Medulla oblongata (tissue), 1 donor: Measurements from ENCODE around the gene TMEM245.

Experiments
- DNase-seq: peaks from one replicate; pipeline ENCODE4 v3.0.0-alpha.2; 2015; ENCODE audit errors: extremely low spot score

The TMEM245 gene

DNA sequence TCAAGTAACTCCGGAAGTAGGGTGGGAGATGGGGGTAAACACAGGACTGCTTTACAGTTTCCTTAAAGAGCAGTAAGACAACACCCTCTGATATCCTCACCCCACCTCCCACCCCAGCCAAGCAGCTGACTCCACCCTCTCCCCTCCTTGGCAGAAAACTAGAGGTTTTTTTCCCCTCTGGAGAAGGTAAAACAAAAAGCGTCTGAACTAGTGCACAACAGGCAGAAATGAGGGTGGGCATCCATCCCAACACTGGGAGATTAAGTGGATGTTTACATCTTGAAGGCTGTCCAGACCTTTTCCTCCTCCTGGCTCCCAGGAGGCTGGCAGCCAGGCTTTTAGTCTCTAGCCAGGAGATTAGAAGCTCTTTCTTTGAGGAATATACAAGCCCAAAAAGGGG lies 92.6 kb downstream of the TMEM245 start:
- DNase-seq = no peak

DNA sequence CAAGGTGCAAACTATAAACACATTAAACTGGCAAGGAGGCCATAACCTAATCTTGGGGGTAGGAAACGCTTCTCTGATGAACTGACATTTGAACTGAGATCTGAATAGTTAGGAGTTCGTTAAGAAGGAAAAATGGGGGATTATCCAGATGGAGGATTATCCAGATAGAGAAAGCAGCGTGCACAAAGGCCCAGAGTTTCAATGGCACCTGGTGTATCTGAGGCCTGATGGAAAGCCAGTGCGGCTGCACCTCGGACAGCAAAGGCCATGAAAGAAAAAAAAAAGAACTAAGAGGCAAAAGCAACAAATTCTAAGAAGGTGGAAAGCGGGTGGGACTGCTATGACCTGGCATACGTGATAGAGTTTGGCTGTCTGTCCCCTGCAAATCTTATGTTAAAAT lies 93.4 kb downstream of the TMEM245 start:
- DNase-seq = no peak

DNA sequence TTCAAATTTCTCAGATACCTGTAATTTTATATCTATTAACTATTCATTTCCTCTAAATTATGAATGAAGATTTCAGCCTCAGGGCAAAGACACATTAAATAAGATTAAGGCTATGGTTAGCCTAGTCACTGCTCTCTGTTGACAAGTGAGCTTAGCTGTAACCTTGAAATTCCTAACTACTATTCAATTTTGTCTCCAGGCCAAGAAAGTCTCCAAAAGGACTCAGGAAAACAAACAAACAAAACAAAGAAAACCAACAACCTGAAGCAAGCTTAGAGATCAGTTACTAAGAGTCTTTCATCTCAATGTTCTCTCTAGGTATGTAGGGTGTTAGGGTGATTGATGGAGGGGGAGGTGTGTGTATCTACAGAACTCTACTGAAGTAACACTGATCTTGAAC lies 96.9 kb downstream of the TMEM245 start:
- DNase-seq = no peak

DNA sequence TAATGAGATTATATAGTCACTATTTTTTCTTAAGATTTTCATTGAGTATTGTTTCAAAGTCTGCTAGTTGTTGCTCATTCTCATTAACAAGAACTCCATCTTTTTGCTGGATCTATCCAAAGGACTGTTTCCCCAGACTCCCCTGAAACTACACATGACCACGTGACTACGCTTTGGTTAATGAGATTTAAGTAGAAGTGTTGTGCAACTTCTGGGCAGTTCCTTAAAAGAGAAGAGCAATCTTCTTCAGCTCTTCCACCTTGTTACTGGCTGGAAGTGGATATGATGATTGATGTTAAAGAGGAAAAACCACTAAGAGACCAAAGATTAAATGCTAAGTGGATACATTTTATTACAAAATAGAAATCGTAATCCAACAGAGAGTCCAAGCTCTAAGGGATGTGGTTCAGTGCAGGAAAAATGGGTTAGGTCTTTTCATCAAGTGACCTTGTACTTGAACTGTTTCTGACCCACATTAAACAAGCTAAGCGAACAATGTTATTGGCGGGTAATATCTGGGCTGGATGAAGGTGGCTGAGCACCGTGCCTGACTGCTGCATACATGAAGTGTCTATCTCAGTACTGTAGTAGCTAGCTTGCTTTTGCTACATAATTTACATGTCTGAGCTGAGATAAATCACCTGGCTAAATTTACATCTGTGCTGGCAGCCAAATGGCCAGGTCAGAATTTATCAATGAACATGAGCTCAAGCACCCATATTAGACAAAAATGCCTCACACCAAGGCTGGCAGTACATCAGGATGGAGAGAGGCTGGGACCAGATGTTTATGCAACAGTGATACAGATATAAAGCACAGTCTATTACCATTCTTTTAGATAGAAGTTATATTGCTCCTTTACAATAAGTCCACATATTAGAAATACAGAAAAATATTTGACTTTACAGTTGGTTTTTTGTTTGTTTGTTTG lies 98.9 kb downstream of the TMEM245 start:
- DNase-seq = no peak

DNA sequence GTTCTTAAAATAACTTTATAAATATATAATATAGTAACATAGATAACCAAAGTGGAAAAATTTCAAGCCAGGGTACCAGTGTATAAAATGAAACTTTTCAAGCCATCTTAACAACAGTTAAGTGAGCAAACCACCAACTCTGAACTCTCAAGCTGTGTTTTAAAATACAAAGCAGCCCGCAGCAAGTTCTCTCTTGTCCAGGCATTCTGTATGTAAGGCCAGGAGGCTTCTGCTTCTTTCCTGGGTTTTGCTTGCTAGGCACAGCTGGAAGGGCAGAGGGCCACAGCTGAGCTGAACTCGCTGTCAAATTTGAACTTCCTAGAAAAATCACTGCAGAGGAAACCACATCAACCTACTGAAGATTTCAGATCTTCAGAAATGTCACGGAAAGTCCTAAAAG lies 99.6 kb downstream of the TMEM245 start:
- DNase-seq = no peak

DNA sequence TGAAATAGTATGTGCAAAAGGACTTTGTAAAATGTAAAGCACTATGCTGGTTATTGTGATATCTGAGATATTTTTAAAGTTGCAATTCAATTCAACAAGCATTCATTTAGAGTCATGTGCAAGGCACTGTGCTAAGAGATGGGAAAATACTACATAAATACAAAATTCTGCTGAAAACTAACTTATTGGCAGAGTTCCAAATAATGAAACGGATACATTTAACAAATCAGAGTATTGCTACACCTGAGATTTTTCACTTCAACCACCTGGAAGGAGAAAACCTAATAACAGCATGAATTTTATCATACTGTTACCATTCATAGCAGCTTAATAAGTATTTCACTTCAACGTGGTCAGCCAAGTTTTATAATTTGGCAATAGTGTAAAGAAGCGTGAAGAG lies 100.3 kb downstream of the TMEM245 start:
- DNase-seq = no peak

DNA sequence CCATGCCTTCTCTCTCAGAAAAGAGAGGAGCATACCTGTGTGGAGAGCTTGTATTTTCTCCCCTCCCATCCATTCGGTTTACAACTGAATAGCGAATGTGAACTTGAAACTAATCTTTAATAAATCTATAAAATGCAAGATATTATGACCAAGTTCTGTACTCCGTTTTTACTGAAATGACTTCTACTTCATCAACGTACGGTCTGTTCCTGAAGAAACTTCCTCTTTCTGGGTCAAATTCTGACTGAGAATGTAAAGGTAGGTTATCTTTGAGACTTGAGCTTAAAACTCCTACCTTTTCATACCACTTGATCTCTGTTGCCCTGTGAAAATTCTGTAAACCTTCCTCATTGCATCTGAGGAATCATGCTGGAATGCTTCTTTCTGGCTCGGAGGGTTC lies 102.3 kb downstream of the TMEM245 start:
- DNase-seq = no peak

DNA sequence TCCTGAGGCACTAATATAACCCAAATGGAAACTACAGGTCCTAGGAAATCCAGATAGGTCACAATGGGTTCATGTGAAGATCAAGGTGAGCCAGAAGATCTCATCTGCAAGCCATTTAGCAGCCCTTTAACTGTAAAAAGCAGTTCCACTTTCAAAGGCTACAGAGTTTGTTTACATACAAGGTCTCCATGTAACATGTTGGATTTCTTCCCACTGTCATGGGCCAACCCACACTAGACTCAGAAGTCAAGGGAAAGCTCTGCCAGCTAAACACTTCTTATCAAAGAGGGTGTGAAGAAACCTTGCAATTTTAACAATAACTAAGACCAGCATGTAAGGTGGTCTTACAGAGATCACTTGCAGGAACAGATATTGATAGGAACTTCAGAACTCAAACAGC lies 102.7 kb downstream of the TMEM245 start:
- DNase-seq = no peak

DNA sequence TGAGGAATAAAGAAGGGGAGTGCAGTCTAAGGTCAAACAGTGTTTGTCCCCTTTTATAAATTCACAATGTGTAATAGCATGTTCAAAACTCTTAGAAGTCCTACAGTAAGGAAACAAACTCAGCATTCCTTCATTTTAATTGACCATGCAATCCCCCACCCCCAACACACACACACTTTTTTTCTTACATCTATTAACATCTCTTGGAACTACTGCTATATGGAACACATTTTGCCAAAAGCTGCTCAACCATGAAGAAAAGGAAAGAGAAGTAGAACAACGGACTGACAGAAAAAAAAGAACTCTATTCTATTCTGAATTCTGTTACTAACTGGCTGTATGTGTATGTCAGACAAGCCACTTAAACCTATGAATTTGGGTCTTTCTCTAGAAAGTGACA lies 103.6 kb downstream of the TMEM245 start:
- DNase-seq = peak; percentile 11

DNA sequence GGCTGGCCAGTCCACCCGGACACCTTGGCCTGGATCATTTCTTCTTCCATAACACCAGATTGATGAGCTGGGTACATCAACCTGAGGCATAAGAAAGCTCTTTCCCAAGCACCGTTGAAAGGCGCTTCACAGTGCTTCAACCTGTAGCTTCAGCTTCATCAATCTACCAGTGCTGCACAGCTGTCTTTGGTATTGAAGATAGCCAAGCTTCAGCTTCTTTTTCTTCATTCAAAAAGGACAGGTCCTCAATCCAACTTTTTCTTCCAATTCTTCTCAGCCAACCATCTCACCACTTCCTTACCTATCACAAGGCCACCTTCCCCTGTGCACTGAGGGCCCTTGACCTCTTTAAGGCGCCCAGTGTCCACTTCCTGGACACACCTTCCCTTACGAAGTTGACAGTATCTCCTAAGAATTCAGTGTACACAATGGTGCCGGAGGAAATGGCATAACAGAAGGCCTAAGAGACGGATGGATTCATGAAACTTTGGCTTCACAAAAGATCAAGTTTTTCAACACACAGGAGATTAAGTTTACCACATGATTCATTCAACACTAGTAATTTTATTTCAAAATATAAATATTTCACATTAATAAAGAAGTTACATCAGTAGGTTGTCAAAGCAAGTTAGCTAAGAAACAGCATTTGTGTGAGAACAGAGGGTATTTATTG lies 105.0 kb downstream of the TMEM245 start:
- DNase-seq = no peak

DNA sequence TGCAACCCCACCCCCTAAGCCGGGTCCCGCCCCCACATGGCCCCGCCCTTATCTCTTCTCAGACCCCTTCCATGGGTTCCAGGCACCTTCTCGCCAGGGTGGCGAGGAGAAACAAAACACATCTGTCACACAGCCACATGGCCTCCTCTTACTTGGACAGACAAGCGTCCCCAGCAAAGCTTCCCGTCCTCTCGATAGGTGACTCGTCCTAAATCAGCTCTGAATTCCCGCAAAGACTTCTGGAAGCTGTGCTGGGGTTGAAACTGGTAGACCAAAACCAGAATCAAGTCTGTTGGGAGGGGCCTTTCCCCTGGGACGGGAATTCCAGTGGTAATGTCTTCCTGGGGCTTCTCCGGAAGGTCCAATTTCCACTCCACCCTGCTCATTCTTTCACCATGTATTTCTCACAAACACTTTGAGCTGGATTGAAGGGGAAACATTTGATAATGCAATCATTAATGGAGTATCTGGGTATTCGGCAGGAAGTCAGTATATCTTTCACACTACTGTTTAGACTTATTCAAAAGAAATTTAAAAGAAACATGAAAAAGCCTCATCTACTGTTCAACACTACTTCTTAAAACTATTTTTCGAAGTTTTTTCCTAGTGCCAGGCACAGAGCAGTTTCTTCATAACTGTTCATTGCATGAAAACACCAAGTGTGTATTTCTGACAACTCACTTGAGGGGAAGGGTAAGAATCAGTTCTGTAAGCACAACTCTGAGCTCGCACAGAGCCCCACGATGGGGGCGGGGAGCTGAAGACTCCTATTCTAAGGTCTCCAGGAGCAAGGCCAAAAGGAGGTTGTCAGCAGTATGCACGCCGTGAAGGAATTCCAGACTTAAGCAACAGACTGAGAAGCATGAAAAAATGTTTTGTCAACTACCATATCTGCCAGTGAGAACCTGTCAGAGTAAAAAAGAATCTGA lies 105.8 kb downstream of the TMEM245 start:
- peak; percentile 20 for DNase-seq

DNA sequence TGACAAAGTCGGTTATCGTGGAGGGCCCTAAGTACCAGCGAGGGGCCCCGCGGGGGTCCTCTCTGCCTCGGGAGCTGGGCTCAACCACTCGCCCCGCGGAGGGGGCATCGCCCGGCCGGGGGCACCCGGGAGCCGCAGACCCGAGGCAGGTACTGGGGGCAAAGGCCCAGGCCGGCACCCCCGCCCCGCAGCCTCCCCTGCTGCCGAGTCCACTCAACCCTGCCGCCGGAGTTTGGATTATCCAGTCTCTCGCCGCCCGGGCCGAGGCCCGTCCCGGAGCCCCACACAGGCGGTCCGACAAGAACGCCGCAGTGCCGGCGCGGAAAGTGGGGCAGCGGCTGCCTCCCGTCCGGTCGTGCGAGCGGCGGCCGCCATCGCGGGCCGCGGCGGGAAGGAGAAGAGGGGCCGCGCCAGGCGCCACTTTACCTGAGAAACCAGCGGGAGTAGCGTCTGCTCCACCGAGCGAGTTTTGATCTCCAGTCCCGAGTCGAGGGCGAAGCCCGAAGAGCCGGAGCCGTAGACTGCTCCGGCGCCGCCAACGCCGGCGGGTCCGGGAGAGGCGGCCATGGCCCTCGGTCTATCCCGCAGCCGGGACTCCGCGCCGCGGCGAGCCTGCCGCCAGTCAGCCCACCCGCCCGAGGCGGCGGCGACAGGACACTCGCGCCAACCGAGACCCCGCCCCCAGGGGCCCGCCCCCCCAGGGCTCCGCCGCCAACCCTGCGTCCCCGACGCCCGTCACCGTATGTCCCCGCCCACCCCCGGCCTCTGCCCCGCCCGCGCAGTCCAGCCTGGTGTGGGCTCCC lies 106.7 kb downstream of the TMEM245 start, which contains the start of gene CTNNAL1:
Gene CTNNAL1 (minus strand): TSS at position 624 of the 803 bp plus-strand sequence. CDS start 57 bp downstream, at position 567.
- peak; percentile 89 for DNase-seq

DNA sequence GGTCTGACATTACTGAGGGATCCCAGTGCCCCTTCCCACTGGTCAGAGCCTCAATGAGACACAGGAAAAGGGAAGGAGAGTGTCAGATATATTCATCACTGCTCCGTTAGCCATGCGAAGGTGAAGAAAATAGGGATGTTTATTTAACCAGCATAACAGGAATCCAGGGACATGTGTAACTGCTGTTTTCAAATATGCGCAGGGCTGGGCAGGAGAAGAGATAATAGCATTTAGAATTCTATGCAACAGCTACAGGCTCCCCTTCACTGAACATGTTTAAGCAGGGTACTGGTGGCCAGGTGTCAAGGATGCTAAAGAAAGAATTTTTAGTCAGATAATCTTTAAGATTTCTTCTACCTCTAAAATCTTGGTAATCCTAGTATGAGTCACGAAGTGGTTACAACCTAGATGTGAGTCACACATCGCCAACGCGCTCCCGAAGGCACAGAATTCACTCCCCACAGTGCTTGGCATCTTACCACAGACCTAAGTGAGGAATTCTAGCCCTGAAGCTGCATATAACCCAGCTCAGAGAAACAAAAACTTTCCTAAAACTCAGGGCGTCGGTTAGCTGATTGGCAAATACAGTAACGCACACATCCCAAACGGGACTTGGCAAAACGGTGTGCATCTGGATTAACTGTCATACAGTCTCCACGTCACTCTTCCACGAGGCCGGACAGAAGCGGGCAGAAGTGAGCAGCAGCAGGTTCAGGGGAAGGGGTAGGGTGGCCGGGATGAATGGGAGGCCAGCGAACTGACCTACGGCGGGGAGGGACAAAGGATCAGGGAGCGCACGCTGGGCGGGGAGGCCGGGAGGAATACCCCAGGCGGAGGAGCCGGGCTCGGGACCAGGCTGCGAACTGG lies 107.5 kb downstream of the TMEM245 start:
- DNase-seq = peak; percentile 47

DNA sequence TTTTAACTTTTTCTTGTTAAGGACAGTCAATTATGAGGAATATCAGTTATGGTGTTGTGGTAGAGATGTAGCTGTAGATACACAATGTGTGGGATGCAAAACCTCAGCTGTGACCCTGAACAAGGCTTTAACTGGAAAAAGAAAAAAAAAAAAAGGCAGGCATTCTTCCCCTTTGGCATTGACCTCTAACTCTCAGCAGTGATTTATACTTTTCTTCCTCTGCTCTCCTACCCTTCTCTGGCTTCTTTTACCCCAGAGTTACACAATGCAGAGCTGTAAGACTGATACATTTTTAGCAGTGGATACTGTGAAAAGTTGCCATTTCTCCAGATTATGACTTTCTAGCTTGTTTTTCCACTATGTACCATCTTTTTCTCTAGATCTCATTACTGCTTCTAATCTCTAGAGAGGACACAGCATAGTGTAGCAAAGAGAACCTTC lies 108.5 kb downstream of the TMEM245 start:
- no peak for DNase-seq

DNA sequence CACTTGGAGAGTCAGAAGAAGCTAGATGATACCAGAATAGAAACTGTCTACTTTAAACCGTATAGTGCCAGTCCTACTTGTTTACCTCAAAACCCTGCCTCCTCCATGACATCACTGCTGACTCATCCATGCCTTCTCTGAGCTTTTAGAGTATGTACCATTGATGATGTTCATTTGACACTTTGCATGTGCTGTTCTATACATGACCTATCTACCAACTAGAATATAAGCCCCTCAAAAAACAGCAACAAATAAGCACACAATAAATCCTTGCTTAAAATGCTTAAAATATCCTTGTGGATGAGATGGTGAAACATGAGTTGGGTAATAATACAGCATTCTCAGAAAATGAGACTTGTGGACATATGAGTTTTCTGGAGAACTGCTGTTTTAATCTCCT lies 109.0 kb downstream of the TMEM245 start:
- DNase-seq = no peak

DNA sequence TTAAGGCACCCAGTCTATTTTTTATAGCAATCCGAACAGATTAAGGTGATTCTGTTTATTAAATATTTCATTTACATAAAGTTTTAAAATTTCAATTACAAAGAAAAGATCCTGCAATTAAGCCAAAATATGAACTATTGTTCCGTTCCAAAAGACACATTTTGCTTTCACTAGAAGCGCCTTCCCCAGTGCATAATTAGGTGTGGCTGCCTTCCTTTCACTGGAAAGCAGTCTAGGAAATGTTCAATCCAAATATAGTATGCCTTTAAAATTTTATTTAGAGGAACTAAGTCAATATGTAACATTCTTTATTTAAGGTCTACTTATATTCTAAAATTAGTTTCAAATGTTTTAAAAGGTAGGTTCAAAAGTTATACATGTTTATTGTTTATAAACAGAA lies 114.1 kb downstream of the TMEM245 start:
- no peak for DNase-seq

DNA sequence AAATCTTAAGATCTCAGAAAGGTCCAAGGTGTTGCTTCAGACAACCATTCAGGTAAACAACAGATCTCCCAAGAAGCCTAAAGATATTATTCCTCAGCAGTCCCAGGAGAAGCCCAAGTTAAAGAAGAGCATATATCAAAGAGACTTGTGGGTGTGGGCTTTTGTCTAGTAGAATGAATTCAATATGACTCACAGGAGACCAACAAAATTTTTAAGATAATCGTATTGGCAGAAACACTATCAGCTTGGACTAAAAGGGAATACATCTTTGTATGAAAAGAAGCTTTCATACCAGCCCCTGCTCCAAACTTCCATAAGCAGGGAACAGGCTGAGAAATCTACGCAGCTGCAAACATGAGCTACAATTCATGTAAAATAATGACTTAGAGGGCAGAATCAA lies 116.6 kb downstream of the TMEM245 start:
- DNase-seq = no peak

DNA sequence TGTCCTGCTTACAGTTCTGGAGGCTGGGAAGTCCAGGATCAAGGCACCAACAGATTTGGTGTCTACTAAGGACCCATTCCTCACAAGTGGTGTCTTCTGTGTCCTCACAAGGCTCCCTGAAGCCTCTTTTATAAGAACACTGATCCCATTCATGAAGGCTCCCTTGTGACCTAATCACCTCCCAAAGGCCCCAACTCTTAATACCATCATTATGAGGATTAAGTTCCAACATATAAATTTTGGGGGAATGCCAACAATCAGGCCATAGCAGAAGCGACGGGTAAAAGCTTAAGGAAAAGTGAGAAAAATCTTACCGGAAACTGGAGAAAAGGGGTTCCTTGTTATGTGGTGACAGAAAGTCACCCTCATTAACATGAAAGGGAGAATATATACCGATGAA lies 117.6 kb downstream of the TMEM245 start:
- no peak for DNase-seq

DNA sequence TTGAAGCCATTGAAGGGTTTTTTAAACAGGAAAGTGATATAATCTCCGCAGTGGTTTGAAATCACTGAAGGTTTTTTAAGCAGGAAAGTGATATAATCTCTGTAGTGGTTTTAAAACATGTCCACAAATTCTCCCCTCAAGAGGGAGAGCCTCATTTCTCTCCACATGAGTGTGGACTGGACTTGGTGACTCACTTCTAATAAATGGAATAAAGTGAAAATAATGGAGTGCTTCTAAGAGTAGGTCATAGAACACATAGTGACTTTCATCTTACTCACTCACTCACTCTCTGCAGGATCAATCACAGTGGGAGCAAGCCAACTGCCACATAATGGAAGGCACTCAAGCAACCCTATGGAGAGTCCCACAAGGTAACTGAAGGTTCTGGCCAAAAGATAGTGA lies 118.5 kb downstream of the TMEM245 start:
- no peak for DNase-seq

DNA sequence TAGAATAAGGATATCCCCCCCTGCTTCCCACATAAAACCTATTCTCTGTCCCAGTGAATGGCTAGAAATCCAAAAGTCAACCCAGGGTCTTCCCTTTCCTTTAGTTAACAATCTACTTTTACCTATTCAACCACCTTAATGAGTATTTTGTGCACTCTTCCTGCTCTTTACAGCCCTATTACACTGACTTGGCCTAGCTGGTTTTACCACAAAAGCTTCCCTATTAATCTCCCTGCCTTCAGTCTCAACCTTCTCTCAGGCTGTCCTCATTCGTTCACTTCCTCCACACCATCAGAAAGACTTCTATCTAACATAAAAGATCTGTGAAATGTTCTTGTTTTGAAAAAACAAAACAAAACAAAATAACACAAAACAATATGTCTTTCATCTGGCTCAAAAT lies 122.6 kb downstream of the TMEM245 start:
- no peak for DNase-seq
